Progenitor cell of endocrine pancreas (in vitro differentiated cells): ENCODE data around the gene PPIE. TPM values are rescaled to one million over a fixed set of nuclear protein-coding genes. Genes with fewer than 3 reads are reported as not detected.
A peak's percentile ranks its signal among the peaks of the same experiment; 100 is the strongest.

Experiments used
- DNase-seq: peaks from one replicate; pipeline ENCODE4 v3.0.0; 2021; ENCODE audit warnings: low spot score; ENCODE audit not compliant: unreplicated experiment
- H3K27ac Mint-ChIP-seq: 2 replicates; pipeline ENCODE4 v1.8.0; 2021; ENCODE audit warnings: mild to moderate bottlenecking, moderate library complexity, mixed read lengths
- H3K27me3 Mint-ChIP-seq: 2 replicates; pipeline ENCODE4 v1.8.0; 2021; ENCODE audit warnings: mixed read lengths
- H3K36me3 Mint-ChIP-seq: 2 replicates; pipeline ENCODE4 v1.8.0; 2022; ENCODE audit warnings: mixed read lengths; ENCODE audit not compliant: insufficient read depth
- H3K4me1 Mint-ChIP-seq: 2 replicates; pipeline ENCODE4 v1.8.0; 2021; ENCODE audit warnings: low read depth, mixed read lengths
- H3K4me3 Mint-ChIP-seq: 2 replicates; pipeline ENCODE4 v1.8.0; 2021; ENCODE audit warnings: low read depth, mild to moderate bottlenecking, moderate library complexity, mixed read lengths
- H3K9me3 Mint-ChIP-seq: 2 replicates; pipeline ENCODE4 v1.8.0; 2021; ENCODE audit warnings: low read depth, mixed read lengths
- total RNA-seq: library from RNA; stranded (reverse); gene quantifications from 2 replicates; pipeline ENCODE4 v1.2.1, GENCODE V29; 2021
- TF ChIP-seq, protein P1 (sequence below): fragments of 200-600 bp; sonication (generic); IDR thresholded peaks from one replicate; pipeline ENCODE4 v1.5.0; 2021; ENCODE audit warnings: antibody characterized with exemption, mild to moderate bottlenecking; ENCODE audit not compliant: unreplicated experiment

Gene PPIE
- total RNA-seq, 1 donor from 2014 or later: 47.4 TPM

DNA sequence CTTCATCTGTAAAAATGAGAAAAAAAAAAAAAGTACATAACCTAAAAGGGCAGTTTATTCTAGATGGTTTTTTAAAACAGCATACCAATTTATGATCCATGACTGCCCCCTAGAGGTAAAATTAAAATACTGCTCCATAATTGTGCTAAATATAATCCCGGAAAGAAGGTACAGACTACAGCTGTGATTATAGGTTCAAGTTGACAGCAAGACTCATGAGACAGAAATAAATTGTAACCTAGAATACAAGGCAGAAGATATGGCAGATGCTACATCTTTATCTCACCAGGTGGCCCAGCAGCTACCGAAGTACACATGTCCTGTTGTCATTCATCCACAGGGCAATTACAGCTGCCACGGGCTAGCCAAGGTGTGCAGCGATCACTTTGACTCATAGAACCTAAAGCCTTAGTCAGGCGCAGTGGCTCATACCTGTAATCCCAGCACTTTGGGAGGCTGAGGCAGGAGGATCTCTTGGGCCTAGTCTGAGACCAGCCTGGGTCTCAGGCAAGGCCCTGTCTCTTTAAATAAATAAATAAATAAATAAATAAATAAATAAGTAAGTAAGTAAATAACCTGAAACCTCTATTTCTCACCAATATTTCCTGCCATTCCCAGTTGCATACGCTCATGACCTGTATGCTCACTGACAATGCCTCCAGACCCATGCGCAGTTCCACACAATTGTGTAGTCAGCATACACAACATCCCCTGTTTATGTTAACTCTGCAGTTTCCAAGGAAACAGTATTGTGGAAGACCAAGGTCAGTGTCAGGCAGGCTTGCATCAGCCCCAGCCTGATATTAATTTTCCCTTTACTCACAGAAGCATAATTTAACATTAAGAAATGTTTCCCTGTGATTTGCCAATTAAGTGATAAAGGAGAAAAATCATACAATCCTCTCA lies 18.3 kb upstream of the PPIE start:
- H3K4me3 Mint-ChIP-seq: no peak overlapping the region

DNA sequence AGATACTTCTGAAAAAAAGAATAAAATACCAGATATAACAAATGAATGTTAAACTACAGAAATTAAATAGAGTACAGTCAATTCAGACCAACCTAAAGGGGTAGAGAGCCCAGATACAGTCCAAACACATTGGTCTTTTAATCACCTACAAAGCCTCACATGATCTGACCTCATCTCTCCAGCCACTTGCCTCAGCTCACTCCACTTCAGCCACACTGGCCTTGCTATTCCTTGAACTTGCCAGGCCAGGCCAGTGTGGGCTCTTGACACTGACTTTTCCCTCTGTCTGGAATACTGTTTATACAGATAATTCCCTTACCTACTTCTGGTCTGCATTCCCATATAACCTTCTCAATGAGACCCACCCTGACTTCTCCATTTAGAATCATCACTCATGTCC lies 17.0 kb upstream of the PPIE start:
- H3K4me3 Mint-ChIP-seq: no peak overlapping the region
- H3K36me3 Mint-ChIP-seq: no peaks in the 10 kb centered on the region
- peaks cover 82% of the 10 kb centered on the region for H3K27me3 Mint-ChIP-seq
- H3K9me3 Mint-ChIP-seq: no peaks in the 10 kb centered on the region
- TF ChIP-seq, protein P1, sequence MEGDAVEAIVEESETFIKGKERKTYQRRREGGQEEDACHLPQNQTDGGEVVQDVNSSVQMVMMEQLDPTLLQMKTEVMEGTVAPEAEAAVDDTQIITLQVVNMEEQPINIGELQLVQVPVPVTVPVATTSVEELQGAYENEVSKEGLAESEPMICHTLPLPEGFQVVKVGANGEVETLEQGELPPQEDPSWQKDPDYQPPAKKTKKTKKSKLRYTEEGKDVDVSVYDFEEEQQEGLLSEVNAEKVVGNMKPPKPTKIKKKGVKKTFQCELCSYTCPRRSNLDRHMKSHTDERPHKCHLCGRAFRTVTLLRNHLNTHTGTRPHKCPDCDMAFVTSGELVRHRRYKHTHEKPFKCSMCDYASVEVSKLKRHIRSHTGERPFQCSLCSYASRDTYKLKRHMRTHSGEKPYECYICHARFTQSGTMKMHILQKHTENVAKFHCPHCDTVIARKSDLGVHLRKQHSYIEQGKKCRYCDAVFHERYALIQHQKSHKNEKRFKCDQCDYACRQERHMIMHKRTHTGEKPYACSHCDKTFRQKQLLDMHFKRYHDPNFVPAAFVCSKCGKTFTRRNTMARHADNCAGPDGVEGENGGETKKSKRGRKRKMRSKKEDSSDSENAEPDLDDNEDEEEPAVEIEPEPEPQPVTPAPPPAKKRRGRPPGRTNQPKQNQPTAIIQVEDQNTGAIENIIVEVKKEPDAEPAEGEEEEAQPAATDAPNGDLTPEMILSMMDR: no peak
- H3K4me1 Mint-ChIP-seq: no peaks in the 10 kb centered on the region
- DNase-seq: no peak
- H3K27ac Mint-ChIP-seq: no peak overlapping the region

More for the DNA sequence above, 18.3 kb upstream of the PPIE start:
- no peak overlapping the region for H3K27ac Mint-ChIP-seq
- no peak for DNase-seq
- H3K9me3 Mint-ChIP-seq: no peaks in the 10 kb centered on the region
- TF ChIP-seq, protein P1: peak; percentile 82
- peaks cover 77% of the 10 kb centered on the region for H3K27me3 Mint-ChIP-seq
- no peaks in the 10 kb centered on the region for H3K36me3 Mint-ChIP-seq
- H3K4me1 Mint-ChIP-seq: no peaks in the 10 kb centered on the region

DNA sequence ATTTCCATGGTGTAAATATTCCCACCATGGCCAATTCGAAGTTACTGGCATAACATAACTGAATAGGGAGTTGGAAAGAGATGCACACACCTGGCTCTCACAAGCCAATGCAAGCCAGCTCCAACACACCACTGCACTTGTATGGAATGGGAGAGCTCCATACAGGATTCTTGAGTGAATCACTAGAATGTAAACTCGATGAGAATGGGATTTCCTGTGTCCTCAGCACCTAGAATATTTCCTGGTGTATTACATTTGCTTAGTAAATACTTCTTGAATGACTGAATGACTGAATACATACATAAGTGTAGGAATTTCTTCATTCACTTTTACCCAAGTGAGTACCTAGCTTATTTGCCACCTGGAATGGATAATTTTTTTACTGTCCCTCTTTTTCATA lies 16.2 kb upstream of the PPIE start:
- no peak overlapping the region for H3K27ac Mint-ChIP-seq
- peaks cover 82% of the 10 kb centered on the region for H3K27me3 Mint-ChIP-seq

DNA sequence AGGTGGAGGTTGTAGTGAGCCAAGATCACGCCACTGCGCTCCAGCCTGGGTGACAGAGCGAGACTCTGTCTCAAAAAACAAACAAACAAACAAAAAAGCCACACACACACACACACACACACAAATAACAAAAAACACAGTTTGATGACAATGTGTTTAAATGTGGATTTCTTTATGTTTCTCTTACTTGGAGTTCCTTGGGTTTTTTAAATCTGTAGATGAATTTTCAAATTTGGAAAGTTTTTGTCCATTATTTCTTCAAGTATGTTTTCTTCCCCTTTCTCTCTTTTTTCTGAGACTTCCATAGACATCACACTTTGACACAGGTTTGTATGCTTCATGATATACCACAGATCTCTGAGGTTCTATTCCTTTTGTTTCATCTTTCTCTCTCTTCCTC lies 12.1 kb upstream of the PPIE start:
- H3K4me3 Mint-ChIP-seq: no peak overlapping the region
- DNase-seq: no peak
- peaks cover 86% of the 10 kb centered on the region for H3K27me3 Mint-ChIP-seq
- no peak overlapping the region for H3K27ac Mint-ChIP-seq
- H3K4me1 Mint-ChIP-seq: no peaks in the 10 kb centered on the region
- H3K36me3 Mint-ChIP-seq: no peaks in the 10 kb centered on the region
- TF ChIP-seq, protein P1: no peak
- no peaks in the 10 kb centered on the region for H3K9me3 Mint-ChIP-seq

More for the DNA sequence above, 16.2 kb upstream of the PPIE start:
- no peak for DNase-seq
- Mint-ChIP-seq H3K4me1 (no peaks in the 10 kb centered on the region), H3K4me3 (no peak overlapping the region), H3K36me3 (no peaks in the 10 kb centered on the region), H3K9me3 (no peaks in the 10 kb centered on the region)
- TF ChIP-seq, protein P1: no peak

DNA sequence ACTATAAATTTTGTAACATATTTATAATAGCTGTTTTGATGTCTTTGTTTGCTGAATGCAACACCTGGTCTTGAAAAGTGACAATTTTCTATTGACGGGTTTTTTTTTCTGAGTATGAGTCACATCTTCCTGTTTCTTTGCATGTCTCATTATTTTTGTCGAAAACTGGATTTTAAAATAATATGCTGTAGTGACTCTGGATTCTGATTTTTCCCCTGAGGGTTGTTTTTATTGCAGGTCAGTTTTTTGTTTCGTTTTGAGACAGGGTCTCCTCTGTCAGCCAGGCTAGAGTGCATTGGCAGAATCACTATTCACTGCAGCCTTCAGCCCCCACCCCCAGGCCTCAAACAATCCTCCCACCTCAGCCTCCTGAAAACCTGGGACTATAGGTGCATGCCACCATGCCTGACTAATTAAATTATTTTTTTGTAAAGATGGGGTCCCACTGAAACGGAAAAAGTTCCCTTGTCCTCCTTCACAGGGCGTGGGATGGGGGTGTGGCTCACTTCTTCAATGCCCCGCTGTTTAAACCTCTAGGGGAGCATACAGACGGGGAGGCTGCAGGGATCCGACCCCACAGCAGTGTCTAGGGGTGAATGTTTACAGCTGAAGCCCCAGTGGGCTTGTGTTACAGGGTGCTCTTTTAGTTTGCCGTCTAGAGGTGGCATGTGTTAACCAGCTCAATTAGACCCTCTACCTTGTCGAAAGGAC lies 11.3 kb upstream of the PPIE start:
- H3K27ac Mint-ChIP-seq: no peak overlapping the region
- H3K4me3 Mint-ChIP-seq: no peak overlapping the region
- TF ChIP-seq, protein P1: no peak
- H3K36me3 Mint-ChIP-seq: no peaks in the 10 kb centered on the region
- no peaks in the 10 kb centered on the region for H3K4me1 Mint-ChIP-seq
- no peaks in the 10 kb centered on the region for H3K9me3 Mint-ChIP-seq
- DNase-seq: no peak
- H3K27me3 Mint-ChIP-seq: peaks cover 80% of the 10 kb centered on the region
